GM12891 (cell line): ENCODE results near the gene SLC44A3.

Experiments used
- POLR2A ChIP-seq: IDR thresholded peaks from 2 replicates; pipeline ENCODE4 v1.6.1; 2011; ENCODE audit warnings: low read depth, low read length, control low read depth
- TAF1 ChIP-seq: IDR thresholded peaks from 2 replicates; pipeline ENCODE4 v1.6.1; 2011; ENCODE audit warnings: low read depth, low read length, control low read depth

DNA sequence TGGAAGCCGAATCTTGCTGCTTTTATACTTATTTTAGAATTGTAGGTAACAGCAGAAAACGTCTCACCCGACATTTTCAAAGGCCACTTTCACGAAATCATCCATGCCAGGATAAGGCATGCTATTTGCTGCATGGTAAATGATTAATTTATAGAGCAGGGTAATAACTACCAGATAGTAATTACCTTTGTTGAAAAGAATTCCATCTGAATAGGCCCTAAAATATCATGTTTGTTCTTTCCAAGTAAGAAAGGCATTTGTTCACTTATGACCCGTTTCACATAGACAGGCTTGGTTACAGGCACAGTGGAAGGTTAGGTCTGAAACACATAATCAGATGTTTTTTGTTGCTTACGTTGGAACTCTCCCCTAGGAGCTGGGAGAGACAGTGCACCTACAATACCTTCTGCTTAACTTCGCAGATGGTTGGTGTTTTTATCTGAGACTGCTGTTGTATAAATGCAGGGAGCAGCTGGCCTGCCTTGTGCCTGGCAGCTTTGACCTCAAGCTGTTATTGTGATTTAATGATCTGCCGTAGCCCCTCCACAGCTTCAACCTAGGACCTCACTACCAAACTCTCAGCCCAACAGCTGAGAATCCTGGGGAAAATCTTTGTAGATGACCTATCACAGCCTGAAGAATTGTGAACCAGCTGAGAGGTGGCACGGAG lies 1.6 kb downstream of the SLC44A3 start:
- no peak for TF ChIP-seq POLR2A
- TF ChIP-seq TAF1, result no peak
